GM23338 (cell line): ENCODE data around the gene MBD1.

Experiments used
- CTCF ChIP-seq, 2 experiments: fragments of 200-600 bp in 1 of 2; sonication (generic) in 1 of 2; conservative IDR thresholded peaks; 2 replicates each; pipeline versions ENCODE4 v1.5.1 to v1.6.1; 2016 to 2017; ENCODE audit warnings: antibody characterized with exemption in 2 of 2, low read depth in 2 of 2, mild to moderate bottlenecking in 2 of 2, moderate library complexity in 1 of 2
- POLR2AphosphoS5 ChIP-seq: IDR thresholded peaks from 2 replicates; pipeline ENCODE4 v1.6.1; 2016; ENCODE audit warnings: antibody characterized with exemption, low read depth
- REST ChIP-seq: IDR thresholded peaks from one replicate; pipeline ENCODE4 v1.6.1; 2018; ENCODE audit warnings: antibody characterized with exemption; ENCODE audit not compliant: unreplicated experiment

GRCh38 chr18:50301074-50301473, 19.8 kb upstream of the MBD1 start:
- TF ChIP-seq CTCF (conservative IDR thresholded peaks at IDR 0.05; ENCODE audit: low read depth in 2 of 2), result no peak
- TF ChIP-seq POLR2AphosphoS5, result no peak
- TF ChIP-seq REST, result no peak
